Activated naive CD4-positive, alpha-beta T cell treated with anti-CD3 and anti-CD28 coated beads, Interleukin-2, amount 50 U/mL, for 72 hours (primary cell): ENCODE data around the gene SLC25A46. TPM values are rescaled to one million over a fixed set of nuclear protein-coding genes. Genes with fewer than 3 reads are reported as not detected.

Source experiments
- ATAC-seq, 2 donors: fragments of 150-1000 bp; cut with Tn5 transposase; 2 replicates each; pipeline ENCODE4 v1.10.0; 2021; ENCODE audit warnings: mild to moderate bottlenecking in 2 of 2, moderate library complexity in 2 of 2
- DNase-seq, 2 donors: peaks; one replicate each; pipeline ENCODE4 v3.0.0; 2021 to 2022; ENCODE audit warnings: low spot score in 2 of 2
- H3K27ac Mint-ChIP-seq, 2 donors: one replicate each; pipeline ENCODE4 v1.8.0; 2022; ENCODE audit warnings: mild to moderate bottlenecking in 2 of 2, mixed read lengths in 2 of 2
- H3K36me3 Mint-ChIP-seq, 2 donors: one replicate each; pipeline ENCODE4 v1.8.0; 2022; ENCODE audit warnings: mixed read lengths in 2 of 2
- H3K9me3 Mint-ChIP-seq, 2 donors: one replicate each; pipeline ENCODE4 v1.8.0; 2022; ENCODE audit warnings: mixed read lengths in 2 of 2
- total RNA-seq, 2 donors: library from RNA; stranded (reverse); gene quantifications; one replicate each; pipeline ENCODE4 v1.2.3, GENCODE V29; 2022

The SLC25A46 gene
- total RNA-seq, 2 donors from 2014 or later: 28.1 to 49.6 TPM

DNA sequence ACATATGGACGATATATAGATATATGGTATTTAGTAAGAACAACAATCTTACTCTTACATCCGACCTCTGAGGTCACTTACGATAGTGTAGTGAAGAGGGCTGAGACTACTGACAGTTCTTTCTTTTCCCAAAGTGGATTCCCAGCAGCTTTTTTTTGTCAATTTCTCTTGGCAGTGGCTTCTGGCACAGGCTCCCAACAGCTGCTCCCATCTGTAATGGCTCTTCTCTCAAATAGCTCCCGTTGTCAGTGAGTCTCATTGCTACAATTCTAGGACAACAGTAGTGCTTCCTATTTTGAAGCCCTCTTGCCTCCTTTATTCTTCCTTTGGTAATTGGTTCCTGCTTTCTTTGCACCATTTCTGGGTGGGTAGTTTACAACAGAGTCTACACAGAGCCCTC, 68.4 kb downstream of the SLC25A46 start:
- DNase-seq (no peak), ATAC-seq (no peak)
- Mint-ChIP-seq H3K36me3 (peaks cover 0 to 2% of the 10 kb centered on the region in 2 donors), H3K27ac (no peak overlapping the region), H3K9me3 (peaks cover 3 to 6% of the 10 kb centered on the region in 2 donors)

DNA sequence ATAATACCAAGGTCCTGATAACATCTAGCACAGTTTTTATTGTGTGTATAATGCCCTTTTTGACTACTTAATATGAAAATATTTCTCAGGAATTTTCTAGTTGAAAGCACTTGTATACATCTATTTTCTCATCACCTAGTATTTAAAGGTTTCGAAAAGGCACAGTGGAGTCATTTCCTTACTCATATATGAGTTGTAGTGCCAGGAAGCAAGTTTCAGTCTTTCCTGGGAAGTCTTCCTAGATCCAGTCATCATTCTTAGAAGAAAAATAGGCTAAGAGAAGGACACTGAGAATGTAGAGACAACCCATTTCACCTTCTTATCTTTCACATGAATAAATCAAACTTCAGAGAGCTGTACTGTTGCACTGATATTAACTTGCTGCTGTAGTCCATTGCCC, 70.2 kb downstream of the SLC25A46 start:
- H3K36me3 Mint-ChIP-seq: peaks cover 0 to 4% of the 10 kb centered on the region in 2 donors
- no peak overlapping the region for H3K27ac Mint-ChIP-seq
- peaks cover 3 to 9% of the 10 kb centered on the region in 2 donors for H3K9me3 Mint-ChIP-seq
- DNase-seq (no peak), ATAC-seq (no peak)

Other genes with a start within 250 kb of the SLC25A46 start
- under 1 TPM; 0.25 to 0.93 TPM for gene TMEM232, start 12.3 kb upstream of the SLC25A46 start, total RNA-seq